SU-DHL-6 (cell line): ENCODE results near the gene TSN.

Source experiments
- H2AFZ ChIP-seq: fragments of 200-600 bp; sonication (generic); 2 replicates; pipeline ENCODE4 v1.6.1; 2014; ENCODE audit warnings: low read depth, mild to moderate bottlenecking, moderate library complexity, mixed read lengths, antibody characterized with exemption, low read length; ENCODE audit not compliant: severe bottlenecking
- H3F3A ChIP-seq: fragments of 200-600 bp; shearing (Covaris generic); 2 replicates; pipeline ENCODE4 v1.6.0; 2016; ENCODE audit warnings: antibody characterized with exemption, mild to moderate bottlenecking; ENCODE audit not compliant: insufficient read depth
- H3K27ac ChIP-seq: fragments of 200-600 bp; sonication (generic); 2 replicates; pipeline ENCODE4 v1.5.1; 2016; ENCODE audit warnings: low read depth, mild to moderate bottlenecking, low read length, moderate library complexity, mixed read lengths
- H3K27me3 ChIP-seq: fragments of 200-600 bp; sonication (generic), shearing (Covaris generic); 2 replicates; pipeline ENCODE4 v1.6.0; 2014; ENCODE audit warnings: mild to moderate bottlenecking, low read length
- H3K36me3 ChIP-seq: fragments of 200-600 bp; sonication (generic); 2 replicates; pipeline ENCODE4 v1.6.1; 2014; ENCODE audit warnings: mild to moderate bottlenecking, low read length, mixed read lengths
- H3K4me2 ChIP-seq: fragments of 300-600, 200-600 bp; shearing (Covaris generic), sonication (generic); 2 replicates; pipeline ENCODE4 v1.6.0; 2014; ENCODE audit warnings: low read length, low read depth, mild to moderate bottlenecking; ENCODE audit not compliant: poor library complexity, severe bottlenecking
- H3K4me3 ChIP-seq: fragments of 200-600 bp; sonication (generic); 2 replicates; pipeline ENCODE4 v1.5.1; 2014; ENCODE audit warnings: antibody characterized with exemption, low read length, mild to moderate bottlenecking, mixed read lengths; ENCODE audit not compliant: insufficient read depth, poor library complexity, severe bottlenecking
- H3K79me2 ChIP-seq: fragments of 200-600 bp; sonication (generic); 2 replicates; pipeline ENCODE4 v1.6.1; 2014; ENCODE audit warnings: mild to moderate bottlenecking, low read length, moderate library complexity; ENCODE audit not compliant: insufficient read depth
- H3K9ac ChIP-seq: fragments of 200-600 bp; sonication (generic); 2 replicates; pipeline ENCODE4 v1.7.0; 2014; ENCODE audit warnings: mild to moderate bottlenecking, low read length
- H3K9me2 ChIP-seq: fragments of 200-600 bp; sonication (generic); replicated peaks from 2 replicates; pipeline ENCODE4 v1.6.1; 2014; ENCODE audit warnings: low read length; ENCODE audit not compliant: insufficient read depth
- H3K9me3 ChIP-seq: fragments of 200-600 bp; sonication (generic); 2 replicates; pipeline ENCODE4 v1.6.1; 2014; ENCODE audit warnings: low read length, mixed read lengths; ENCODE audit not compliant: insufficient read depth
- H4K20me1 ChIP-seq: fragments of 200-600 bp; sonication (generic); 2 replicates; pipeline ENCODE4 v1.6.1; 2014; ENCODE audit warnings: low read depth, mild to moderate bottlenecking, antibody characterized with exemption, low read length, moderate library complexity, mixed read lengths
- CTCF ChIP-seq: fragments of 200-600 bp; sonication (generic); IDR thresholded peaks from one replicate; pipeline ENCODE4 v1.5.1; 2017; ENCODE audit warnings: antibody characterized with exemption, mild to moderate bottlenecking, low read length, moderate library complexity; ENCODE audit not compliant: insufficient read depth, poor library complexity, severe bottlenecking
- EZH2phosphoT487 ChIP-seq: fragments of 200-600 bp; sonication (generic), shearing (Covaris generic); conservative IDR thresholded peaks from 2 replicates; pipeline ENCODE4 v1.6.1; 2018; ENCODE audit warnings: mild to moderate bottlenecking, antibody characterized with exemption, low read length, moderate library complexity, mixed read lengths

TSN gene

GRCh38 chr2:121764681-121765228 lies 9.3 kb downstream of the TSN start:
- H4K20me1 ChIP-seq, result no peaks in the 10 kb centered on the region
- TF ChIP-seq EZH2phosphoT487 (no peak), CTCF (no peak)
- H3K9me3 ChIP-seq, result no peaks in the 10 kb centered on the region
- peaks cover 38% of the 10 kb centered on the region for H3K36me3 ChIP-seq
- H2AFZ ChIP-seq, result no peak overlapping the region
- no peak overlapping the region for H3K27ac ChIP-seq
- no peak overlapping the region for H3K4me2 ChIP-seq
- H3K9ac ChIP-seq, result no peak overlapping the region
- H3K79me2 ChIP-seq, result no peaks in the 10 kb centered on the region; the same call in 1 of the 2 replicates
- no peaks in the 10 kb centered on the region for H3K27me3 ChIP-seq
- no peak overlapping the region for H3K4me3 ChIP-seq
- H3K9me2 ChIP-seq, result no peaks in the 10 kb centered on the region
- no peaks in the 10 kb centered on the region; the same call in 1 of the 2 replicates for H3F3A ChIP-seq

- TF ChIP-seq CTCF, result no peak
- TF ChIP-seq EZH2phosphoT487, result no peak
- Histone ChIP-seq H3K9me3 (no peaks in the 10 kb centered on the region), H3K36me3 (peaks cover 27% of the 10 kb centered on the region), H4K20me1 (no peaks in the 10 kb centered on the region), H2AFZ (no peak overlapping the region), H3K79me2 (no peaks in the 10 kb centered on the region), H3K9ac (no peak overlapping the region), H3K27ac (no peak overlapping the region), H3K4me3 (no peak overlapping the region), H3K27me3 (no peaks in the 10 kb centered on the region), H3F3A (no peaks in the 10 kb centered on the region; the same call in 1 of the 2 replicates), H3K4me2 (no peak overlapping the region), H3K9me2 (no peaks in the 10 kb centered on the region)
These were observed 11.2 kb downstream of the TSN start for GRCh38 chr2:121766624-121767023.

- Histone ChIP-seq H3K9me3 (no peaks in the 10 kb centered on the region), H3K27me3 (no peaks in the 10 kb centered on the region), H3K9me2 (no peaks in the 10 kb centered on the region), H4K20me1 (no peaks in the 10 kb centered on the region), H3K4me3 (no peak overlapping the region), H2AFZ (no peak overlapping the region), H3K27ac (no peak overlapping the region), H3K4me2 (no peak overlapping the region), H3K79me2 (no peaks in the 10 kb centered on the region), H3K36me3 (peaks cover 23% of the 10 kb centered on the region), H3F3A (no peaks in the 10 kb centered on the region; the same call in 1 of the 2 replicates), H3K9ac (no peak overlapping the region)
- TF ChIP-seq EZH2phosphoT487, result no peak
- TF ChIP-seq CTCF, result no peak
These were observed 12.8 kb downstream of the TSN start for GRCh38 chr2:121768143-121768755.
